GM19468 (cell line): ENCODE data around the gene PROM1.

Experiments used
- ATAC-seq: cut with Tn5 transposase; IDR thresholded peaks from one replicate; pipeline ENCODE4 v1.9.1; 2021; ENCODE audit warnings: mild to moderate bottlenecking, moderate library complexity, moderate number of reproducible peaks; ENCODE audit not compliant: unreplicated experiment; ENCODE audit errors: extremely low read depth

PROM1 gene

GRCh38 chr4:16067515-16067914, 16.3 kb downstream of the PROM1 start:
- no peak for ATAC-seq

- no peak for ATAC-seq
Observed at GRCh38 chr4:16066586-16067128, 17.2 kb downstream of the PROM1 start.

- ATAC-seq = no peak
Observed at GRCh38 chr4:16065066-16065465, 18.8 kb downstream of the PROM1 start.

DNA sequence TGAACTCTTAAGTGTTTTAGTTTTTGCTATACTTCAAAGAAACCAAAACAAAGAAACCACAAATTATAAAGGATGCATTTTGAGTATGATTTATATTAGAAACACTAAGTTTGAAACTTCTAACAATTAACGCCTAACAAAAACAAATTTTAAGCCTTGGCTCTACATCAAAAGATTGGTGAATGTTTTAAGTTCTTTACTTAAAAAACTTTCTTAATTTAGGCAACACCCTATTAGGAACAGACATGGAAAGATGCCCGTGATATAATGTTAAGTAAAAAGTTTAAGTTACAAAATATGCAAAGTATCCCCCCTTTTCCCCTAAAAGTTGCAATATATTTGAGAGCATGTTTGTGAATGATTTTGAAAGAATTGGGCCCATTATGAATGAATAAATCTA, 21.2 kb downstream of the PROM1 start:
- ATAC-seq = no peak

GRCh38 chr4:16056681-16057385, 27.0 kb downstream of the PROM1 start:
- no peak for ATAC-seq

DNA sequence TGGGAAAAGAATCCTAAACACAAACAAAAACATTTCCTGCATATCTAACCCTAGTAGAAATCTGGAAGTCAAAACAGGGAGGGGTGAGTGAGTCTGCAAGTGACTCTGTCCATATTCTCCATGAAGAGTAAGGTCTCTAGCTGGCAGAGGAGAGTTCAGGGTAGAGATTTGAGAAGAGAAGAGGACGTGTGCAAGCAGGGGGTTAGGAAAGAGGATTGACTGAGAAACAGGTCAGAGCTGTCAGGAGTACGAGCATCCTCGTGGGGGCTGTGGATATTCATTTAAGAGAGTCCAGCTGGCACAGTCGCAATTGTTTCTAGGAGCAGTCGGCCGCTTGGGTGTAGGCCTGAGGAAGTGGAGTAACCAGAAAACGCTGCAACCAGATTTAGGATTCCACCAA, 27.9 kb downstream of the PROM1 start:
- ATAC-seq = no peak

DNA sequence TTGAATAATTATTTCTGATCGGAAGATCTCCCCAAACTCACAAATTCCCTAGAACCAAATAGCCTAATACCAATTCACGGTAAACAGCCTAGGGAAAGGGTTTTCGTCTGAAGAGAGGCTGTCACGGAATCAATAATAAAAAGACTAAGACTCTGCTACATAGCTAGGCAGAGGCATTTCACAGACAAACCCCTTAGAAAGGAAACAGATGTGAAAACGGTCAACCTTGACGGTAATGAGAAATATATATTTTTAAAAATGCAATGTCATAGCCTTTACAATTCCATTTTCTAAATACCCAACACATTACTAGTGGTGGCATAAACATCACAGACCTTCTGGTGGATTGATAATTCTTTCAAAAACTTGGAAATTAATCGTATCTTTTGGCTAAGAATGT, 28.4 kb downstream of the PROM1 start:
- ATAC-seq = no peak

DNA sequence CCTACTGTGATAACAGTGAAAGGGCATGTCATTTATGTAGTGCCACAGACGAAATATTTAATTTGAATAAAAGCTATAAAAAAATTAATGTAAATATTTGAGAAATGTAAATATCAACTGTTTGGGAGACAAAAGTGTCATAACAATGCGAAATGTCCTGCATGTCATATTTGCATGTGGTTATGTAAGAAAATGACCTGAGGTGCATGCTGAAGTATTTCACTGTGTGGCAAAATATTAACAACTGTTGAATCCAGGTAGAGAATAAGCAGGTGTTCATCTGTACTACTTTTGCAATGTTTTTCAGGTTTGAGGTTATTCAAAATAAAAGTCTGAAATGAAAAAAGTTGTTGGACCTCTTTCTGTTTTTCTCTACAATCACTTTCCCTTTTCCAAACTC, 30.9 kb downstream of the PROM1 start:
- ATAC-seq = no peak

GRCh38 chr4:16051980-16052379, 31.8 kb downstream of the PROM1 start:
- no peak for ATAC-seq

DNA sequence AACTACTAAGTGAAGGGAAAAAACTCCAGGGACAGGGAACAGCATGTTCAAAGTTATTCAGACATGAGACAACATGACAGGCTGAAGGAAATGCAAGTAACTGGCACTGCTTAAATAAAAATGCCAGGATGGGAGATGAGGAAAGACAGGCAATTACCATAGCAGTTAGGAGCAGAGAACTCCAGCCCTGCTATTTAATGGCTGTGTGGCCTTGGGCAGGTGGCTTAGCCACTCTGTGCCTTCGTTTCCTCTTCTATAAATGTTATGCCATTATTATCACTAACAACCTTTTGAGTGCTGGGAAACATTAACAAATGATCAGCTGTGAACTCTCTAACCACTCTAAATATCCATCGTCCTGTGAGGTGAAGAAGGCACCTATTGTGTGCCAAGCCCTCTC, 32.7 kb downstream of the PROM1 start:
- ATAC-seq = no peak

GRCh38 chr4:16050669-16051068, 33.2 kb downstream of the PROM1 start:
- no peak for ATAC-seq

GRCh38 chr4:16048619-16049419, 35.0 kb downstream of the PROM1 start:
- ATAC-seq = no peak

DNA sequence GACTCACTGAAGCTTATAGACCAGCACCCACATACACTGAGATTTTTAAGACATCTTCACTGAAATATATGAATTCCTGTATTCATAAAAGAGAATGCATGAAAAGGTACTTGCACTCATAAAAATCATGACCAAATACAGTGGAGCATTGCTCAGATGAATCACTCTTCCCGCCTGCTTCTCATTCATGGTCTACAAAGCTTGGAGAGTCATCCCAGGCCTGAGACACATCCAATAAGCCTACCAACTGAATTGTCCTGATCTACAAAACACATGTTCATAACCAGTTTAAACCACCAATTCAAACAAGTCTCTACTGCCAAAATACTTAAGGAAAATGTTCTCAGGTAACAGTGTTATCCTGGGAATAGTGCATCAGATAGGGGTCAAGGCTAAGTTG, 38.1 kb downstream of the PROM1 start:
- ATAC-seq = no peak

- no peak for ATAC-seq
Observed at GRCh38 chr4:16043642-16044498, 40.0 kb downstream of the PROM1 start.

GRCh38 chr4:16039139-16039538, 44.7 kb downstream of the PROM1 start:
- no peak for ATAC-seq

DNA sequence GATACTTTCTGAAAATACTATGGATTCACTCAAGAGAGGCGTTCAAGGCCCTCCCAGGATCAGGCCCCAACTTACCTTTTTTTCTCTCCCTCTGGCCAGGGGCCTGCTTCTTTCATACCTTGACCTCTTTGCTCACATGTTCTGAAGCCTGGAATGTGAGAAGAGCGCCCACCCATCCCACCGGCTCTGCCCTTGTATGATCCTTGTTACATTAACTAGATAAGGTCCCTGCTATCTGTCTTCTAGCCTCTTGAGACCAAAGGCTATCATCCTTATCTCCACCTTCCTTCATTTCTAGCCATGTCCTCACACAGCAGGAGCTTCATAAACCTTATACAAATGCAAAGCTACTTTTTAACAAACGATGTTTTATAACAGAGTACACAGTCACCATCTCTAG, 45.9 kb downstream of the PROM1 start:
- ATAC-seq = no peak

- ATAC-seq = no peak
Observed at GRCh38 chr4:16035843-16036242, 48.0 kb downstream of the PROM1 start.

GRCh38 chr4:16034010-16034748, 49.6 kb downstream of the PROM1 start:
- no peak for ATAC-seq

DNA sequence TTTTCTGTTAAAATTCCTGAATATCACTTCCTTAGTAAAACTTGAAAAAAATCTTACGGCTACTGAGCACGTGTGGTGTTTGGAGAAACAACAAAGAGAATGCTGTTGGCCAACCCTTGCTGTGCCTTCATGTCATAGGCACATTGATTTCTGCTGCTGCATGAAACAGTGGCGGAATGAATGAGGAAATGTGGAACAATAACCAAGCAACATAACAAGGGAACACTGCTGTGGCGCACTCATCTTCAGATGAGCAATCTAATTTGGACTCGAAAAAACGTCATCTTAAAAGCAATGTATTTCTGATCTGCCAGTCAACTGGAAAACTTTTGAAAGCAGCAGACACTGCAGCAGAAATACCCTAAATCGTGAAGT, 51.4 kb downstream of the PROM1 start:
- no peak for ATAC-seq
